HAP-1 (cell line): ENCODE data around the gene ZNF740.

ENCODE experiments used
- DNase-seq, 2 experiments: peaks; one replicate each; pipeline ENCODE4 v3.0.0-alpha.2; 2016 to 2020; ENCODE audit warnings: low spot score in 2 of 2
- H3K27me3 ChIP-seq: fragments of 250-450 bp; sonication (Bioruptor Pico); 2 replicates; pipeline ENCODE4 v1.5.1; 2020; ENCODE audit warnings: low read depth, mild to moderate bottlenecking, moderate library complexity
- H3K36me3 ChIP-seq: fragments of 250-450 bp; sonication (Bioruptor Pico); replicated peaks from 2 replicates; pipeline ENCODE4 v1.5.1; 2020; ENCODE audit warnings: mild to moderate bottlenecking
- H3K4me1 ChIP-seq: fragments of 250-450 bp; sonication (Bioruptor Pico); 2 replicates; pipeline ENCODE4 v1.5.1; 2020; ENCODE audit warnings: mild to moderate bottlenecking
- H3K4me3 ChIP-seq: fragments of 250-450 bp; sonication (Bioruptor Pico); 2 replicates; pipeline ENCODE4 v1.5.1; 2020; ENCODE audit warnings: mild to moderate bottlenecking, moderate library complexity
- H3K9me3 ChIP-seq: fragments of 250-450 bp; sonication (Bioruptor Pico); 2 replicates; pipeline ENCODE4 v1.5.1; 2020; ENCODE audit warnings: mild to moderate bottlenecking, moderate library complexity
- in situ Hi-C: fragments of 300-500 bp; cut with MboI; formaldehyde crosslinking; loops from 3 replicates; pipeline ENCODE4 v1.14.3; 2020; ENCODE audit warnings: low sequenced_read_pairs, inconsistent platforms, mixed read lengths

Gene ZNF740

GRCh38 chr12:53235164-53235563 lies 54.6 kb downstream of the ZNF740 start:
- Histone ChIP-seq H3K36me3 (no peaks in the 10 kb centered on the region), H3K4me1 (peaks cover 13% of the 10 kb centered on the region), H3K4me3 (no peak overlapping the region), H3K9me3 (no peaks in the 10 kb centered on the region), H3K27me3 (peaks cover 5% of the 10 kb centered on the region; the same call in 1 of the 2 replicates)
- in situ Hi-C loops: no loop called here
- DNase-seq: no peak

GRCh38 chr12:53235742-53236442 lies 55.4 kb downstream of the ZNF740 start:
- Histone ChIP-seq H3K9me3 (no peaks in the 10 kb centered on the region), H3K4me1 (peaks cover 13% of the 10 kb centered on the region), H3K4me3 (no peak overlapping the region), H3K27me3 (peaks cover 5% of the 10 kb centered on the region; the same call in 1 of the 2 replicates), H3K36me3 (no peaks in the 10 kb centered on the region)
- no peak for DNase-seq
- in situ Hi-C loops: no loop called here

DNA sequence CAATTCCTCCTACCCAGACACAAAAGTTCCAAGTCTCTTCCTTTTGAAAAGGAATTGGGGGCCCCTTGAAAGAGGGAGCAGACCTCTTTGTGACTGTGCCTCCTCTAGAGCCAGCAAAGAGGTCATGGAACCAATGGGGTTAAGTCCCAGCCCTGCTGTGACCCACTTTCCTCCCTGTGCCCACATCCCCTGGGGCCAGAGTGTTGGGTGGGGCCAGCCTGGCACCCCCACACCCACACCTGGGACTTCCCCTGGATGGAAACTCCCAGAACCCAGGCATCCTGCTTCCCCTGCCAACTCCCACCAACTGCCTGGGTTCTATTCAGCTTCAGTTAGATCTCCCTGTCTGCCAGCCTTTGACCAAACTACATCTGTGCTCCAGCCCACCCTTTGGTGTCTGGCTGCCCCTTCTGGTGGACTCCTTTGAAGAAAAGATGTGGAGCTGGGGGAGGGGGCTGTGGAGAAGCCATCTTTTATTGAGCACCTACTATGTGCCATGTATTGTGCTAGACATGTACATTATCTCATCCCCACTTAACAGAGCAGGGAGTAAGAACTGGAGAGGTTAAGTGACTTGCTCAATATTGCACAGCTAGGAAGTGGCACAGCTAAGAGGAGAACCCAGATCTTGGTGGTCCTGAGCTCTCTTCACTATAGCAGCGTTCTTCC lies 56.1 kb downstream of the ZNF740 start:
- Histone ChIP-seq H3K36me3 (no peaks in the 10 kb centered on the region), H3K9me3 (no peaks in the 10 kb centered on the region), H3K4me1 (peaks cover 10% of the 10 kb centered on the region), H3K27me3 (peaks cover 5% of the 10 kb centered on the region; the same call in 1 of the 2 replicates), H3K4me3 (no peak overlapping the region)
- no peak for DNase-seq
- in situ Hi-C loops: no loop called here

GRCh38 chr12:53239643-53240258 lies 59.2 kb downstream of the ZNF740 start:
- Histone ChIP-seq H3K9me3 (no peaks in the 10 kb centered on the region), H3K36me3 (no peaks in the 10 kb centered on the region), H3K4me1 (peaks cover 2% of the 10 kb centered on the region; the same call in 1 of the 2 replicates), H3K4me3 (no peak overlapping the region), H3K27me3 (peaks cover 13% of the 10 kb centered on the region; the same call in 1 of the 2 replicates)
- in situ Hi-C loops: no loop called here
- no peak for DNase-seq

GRCh38 chr12:53241623-53242412 lies 61.3 kb downstream of the ZNF740 start:
- DNase-seq: no peak
- Histone ChIP-seq H3K27me3 (peaks cover 9% of the 10 kb centered on the region; the same call in 1 of the 2 replicates), H3K4me1 (peaks cover 2% of the 10 kb centered on the region; the same call in 1 of the 2 replicates), H3K4me3 (no peak overlapping the region), H3K9me3 (no peaks in the 10 kb centered on the region), H3K36me3 (no peaks in the 10 kb centered on the region)
- in situ Hi-C loops: no loop called here

- no peaks in the 10 kb centered on the region for H3K36me3 ChIP-seq
- in situ Hi-C loops: no loop called here
- H3K4me3 ChIP-seq: no peak overlapping the region
Observed at GRCh38 chr12:53244337-53244736, 63.8 kb downstream of the ZNF740 start.

More at GRCh38 chr12:53244337-53244736, 63.8 kb downstream of the ZNF740 start:
- H3K9me3 ChIP-seq: no peaks in the 10 kb centered on the region
- H3K4me1 ChIP-seq: peaks cover 2% of the 10 kb centered on the region; the same call in 1 of the 2 replicates
- H3K27me3 ChIP-seq: peaks cover 8% of the 10 kb centered on the region; the same call in 1 of the 2 replicates
- no peak for DNase-seq
